ENCODE results near the gene ADAMTS12.

The ADAMTS12 gene

GRCh38 chr5:33745101-33745770 is 146.6 kb downstream of the ADAMTS12 start:
- no peak for DNase-seq

GRCh38 chr5:33743099-33743498 is 148.7 kb downstream of the ADAMTS12 start:
- no peak for DNase-seq

- DNase-seq = no peak
Observed at GRCh38 chr5:33742181-33742580, 149.6 kb downstream of the ADAMTS12 start.

DNA sequence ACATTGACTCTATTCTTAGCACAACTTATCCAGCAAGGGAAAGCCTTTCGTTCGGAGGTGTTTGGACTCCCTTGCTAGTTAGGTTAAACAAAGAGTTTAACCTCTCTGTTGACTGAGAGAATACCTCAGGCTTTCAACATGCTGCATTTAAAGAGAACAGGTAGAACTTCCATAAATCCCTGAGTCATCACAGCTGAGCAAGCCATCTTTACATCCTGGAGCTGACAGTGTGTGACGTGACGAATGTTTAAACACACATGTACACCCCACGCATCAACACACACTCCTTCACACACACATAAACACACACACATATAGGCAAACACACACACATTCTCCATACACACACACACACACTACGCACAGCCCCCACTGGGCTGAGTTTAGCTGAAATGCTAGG is 152.8 kb downstream of the ADAMTS12 start:
- no peak for DNase-seq

DNA sequence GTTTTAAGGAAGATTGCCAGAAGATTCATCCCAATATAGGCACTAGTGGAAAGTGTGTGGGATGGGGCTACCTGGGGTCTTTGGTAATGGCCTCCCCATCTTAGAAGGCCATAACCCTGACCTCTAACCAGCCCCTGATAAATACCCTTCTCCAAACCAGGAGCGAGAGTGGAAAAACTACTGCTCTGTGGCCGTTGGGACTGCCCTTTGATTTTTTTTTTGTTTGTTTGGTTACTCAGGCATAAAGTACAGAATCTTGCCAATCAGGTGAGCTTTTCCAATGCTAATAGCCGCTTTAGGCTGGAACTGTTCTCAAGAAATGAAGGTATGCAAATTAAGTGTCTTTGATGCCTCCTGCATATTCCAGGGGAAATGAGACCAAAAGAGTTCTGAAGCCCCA is 153.7 kb downstream of the ADAMTS12 start:
- DNase-seq = no peak

- DNase-seq = no peak
Observed at GRCh38 chr5:33737697-33738096, 154.1 kb downstream of the ADAMTS12 start.

DNA sequence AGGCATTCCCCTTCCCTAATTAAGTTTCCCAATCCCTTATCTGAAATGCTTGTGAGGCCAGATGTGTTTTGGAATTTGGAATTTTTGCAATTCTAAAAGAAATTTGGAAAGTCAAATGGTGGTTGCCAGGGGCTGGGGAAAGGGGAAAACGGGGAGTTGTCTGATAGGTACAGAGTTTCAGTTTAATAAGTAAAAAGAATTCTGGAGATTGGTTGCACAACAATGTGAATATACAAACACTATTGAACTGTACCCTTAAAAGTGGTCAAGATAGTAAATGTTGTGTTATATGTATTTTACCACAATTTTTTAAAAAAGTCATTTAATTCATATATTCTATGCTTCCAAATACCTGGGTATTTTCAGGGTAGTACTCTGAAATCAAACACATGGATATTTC is 154.5 kb downstream of the ADAMTS12 start:
- DNase-seq = no peak

DNA sequence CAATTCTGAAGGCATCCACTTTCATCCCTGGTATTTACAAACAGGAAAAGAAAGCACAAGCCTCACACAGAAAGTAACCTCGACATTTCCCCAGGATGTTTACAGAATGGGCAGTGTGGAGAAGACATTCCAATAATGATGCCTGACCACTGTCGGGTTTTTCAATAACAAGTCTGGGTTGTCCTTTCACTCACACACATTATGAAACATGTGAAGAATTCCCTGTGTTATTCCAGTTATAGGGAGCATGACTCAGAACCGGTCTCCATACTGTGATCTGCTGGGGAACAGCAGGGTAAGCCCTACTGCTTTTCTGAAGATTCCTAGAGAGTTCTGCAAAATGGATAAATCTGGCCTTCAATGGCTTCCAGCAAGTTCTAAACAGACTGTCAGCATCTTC is 155.3 kb downstream of the ADAMTS12 start:
- DNase-seq = no peak

GRCh38 chr5:33735072-33735471 is 156.7 kb downstream of the ADAMTS12 start:
- no peak for DNase-seq

GRCh38 chr5:33734537-33734936 is 157.3 kb downstream of the ADAMTS12 start:
- no peak for DNase-seq

GRCh38 chr5:33733225-33733624 is 158.6 kb downstream of the ADAMTS12 start:
- no peak for DNase-seq

DNA sequence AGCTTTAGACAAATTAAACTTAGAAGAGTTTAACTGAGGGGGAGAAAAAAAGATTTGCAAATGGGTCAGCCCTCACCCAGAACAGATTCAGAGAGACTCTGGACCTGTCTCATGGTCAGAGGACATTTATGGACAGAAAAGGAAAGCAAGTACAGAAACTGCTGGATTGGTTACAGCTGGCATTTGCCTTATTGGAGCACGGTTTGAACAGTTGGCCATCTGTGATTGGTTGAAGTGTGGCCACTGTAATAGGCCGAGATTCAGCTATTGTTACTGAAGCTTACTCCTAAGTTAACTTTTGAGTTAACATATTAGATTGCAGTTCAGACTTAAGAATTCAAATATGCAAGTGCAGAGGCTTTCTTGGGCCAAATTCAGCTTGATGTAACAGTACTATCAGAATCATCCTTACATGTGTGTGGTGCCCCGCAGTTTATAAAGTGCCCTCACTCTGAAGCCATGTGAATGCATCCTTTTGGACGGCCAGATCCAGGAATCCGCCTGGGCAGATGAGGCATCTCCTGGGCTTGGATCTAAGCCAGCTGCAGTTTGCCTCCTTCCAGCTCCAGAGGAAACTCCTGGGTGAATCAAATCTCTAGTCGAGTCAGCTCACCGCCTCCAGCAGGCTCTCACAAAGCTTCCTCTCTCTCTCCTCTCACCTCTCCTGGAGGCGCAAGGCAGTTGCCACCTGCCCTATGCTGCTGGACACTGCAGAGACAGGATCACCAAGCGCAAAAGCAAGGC is 165.2 kb downstream of the ADAMTS12 start:
- DNase-seq = no peak

DNA sequence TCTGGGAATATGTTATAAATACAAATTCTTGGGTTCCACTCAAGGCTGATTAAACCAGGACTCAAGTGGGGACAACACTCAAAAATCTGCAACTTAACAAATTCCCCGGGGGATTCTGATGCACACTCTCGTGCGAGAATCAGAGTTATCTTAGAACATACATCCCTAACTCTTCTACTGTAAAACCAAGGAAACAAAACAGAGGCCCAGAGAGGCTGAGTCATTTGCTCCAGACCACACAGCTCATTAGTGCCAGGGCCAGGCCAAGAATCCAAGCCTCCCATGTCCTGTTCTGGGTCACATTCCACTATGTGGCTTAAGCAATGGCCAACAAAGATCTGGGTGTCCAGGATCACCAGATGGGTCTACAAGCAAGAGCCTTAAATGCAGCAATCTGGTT is 166.0 kb downstream of the ADAMTS12 start:
- DNase-seq = no peak

DNA sequence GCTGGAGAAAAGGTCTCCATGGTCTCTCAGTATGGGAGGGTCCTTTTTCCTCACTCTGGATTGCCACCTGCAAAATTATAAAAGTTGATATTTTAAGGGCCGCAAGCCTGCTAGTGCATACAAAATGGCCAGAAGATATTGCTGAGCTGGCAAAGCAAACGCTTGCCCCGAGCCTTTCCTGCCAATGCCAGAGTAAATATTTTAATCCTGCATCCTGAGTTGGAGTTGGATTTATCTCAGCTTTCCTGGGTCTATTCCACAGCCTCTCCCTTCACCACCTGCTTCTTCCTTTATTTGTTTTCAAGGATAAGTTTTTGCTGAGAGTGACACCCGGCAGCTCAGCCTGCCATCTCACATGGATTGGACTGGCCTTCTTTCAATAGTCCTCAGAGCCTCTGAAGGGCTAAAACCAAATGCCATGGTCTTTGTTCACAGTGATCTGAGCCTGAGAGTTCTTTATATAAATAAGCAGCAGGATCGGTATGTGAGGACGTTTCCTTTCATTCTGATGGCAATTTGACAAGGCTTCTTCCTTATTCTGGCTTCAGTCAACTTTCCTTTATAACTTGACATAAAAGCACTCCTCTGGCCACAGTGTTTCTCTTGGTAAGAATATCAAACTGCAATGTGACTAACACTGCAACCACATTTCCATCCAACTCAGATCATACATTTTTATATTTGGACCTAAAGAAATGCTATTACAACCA is 170.1 kb downstream of the ADAMTS12 start:
- DNase-seq = no peak

DNA sequence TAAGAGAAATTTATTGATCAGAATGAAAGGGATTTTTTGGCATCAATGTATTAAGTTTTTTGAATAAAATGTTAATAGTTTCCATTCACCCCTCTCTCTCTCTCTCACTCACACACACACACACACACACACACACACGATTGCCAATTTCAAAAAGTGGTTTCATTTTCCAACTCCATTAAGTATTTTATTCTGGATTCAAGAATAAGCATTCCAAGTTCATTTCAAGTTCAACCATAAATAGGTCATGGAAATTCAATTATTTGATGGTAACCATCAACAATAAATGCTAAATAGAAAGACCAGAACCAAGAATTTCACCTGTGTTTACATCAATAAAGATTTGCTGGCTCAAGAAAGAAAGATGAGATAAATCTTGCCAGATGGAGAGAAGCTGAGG is 171.6 kb downstream of the ADAMTS12 start:
- no peak for DNase-seq

DNA sequence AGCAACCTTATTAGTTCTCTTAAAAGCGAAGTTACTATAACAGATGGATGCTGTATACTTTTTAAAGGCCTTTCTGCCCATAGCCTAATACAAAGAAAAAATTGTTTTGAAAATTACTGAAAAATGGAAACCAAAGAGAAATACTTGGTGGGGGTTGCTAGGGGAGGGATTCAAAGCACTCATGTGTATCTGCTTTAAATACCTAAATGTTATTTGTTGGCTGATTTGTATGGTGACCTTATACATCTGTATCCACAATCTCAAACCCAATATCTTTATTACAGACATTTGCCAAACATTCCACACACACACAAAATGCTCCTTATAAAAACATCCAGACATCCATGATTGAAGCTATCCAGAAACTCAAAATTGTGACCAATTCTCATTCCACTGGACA is 172.0 kb downstream of the ADAMTS12 start:
- no peak for DNase-seq

GRCh38 chr5:33715661-33716060 is 176.1 kb downstream of the ADAMTS12 start:
- no peak for DNase-seq

DNA sequence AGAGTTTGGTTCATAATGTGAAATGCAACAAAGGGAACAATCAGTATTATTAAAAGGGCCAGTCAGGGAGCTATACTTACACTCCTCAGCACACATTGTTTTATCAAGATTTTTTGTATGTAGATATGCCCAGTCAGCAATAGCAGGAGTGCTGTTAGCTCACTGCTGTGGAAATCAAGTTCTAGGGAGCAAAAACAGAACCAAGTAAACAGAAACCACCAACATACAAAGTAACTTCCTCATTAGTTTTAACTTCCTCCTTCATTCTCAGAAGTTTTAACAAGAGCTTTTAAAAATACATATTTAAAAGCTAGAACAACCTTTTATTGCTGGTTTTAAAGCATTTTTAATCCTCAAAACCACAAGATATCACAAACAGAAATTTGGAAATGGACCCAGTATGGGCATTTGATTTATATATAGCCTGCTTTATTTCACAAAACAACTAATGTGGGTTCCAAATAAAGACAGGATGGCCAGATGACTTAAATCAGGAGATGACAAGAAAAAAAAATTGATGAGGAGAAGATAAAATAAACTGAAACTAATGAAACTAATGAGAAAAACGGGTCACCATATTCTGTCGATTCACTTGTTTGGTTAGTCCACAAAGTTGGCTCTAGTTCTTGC is 178.5 kb downstream of the ADAMTS12 start:
- DNase-seq = no peak

- DNase-seq = no peak
Observed at GRCh38 chr5:33712664-33713063, 179.1 kb downstream of the ADAMTS12 start.

DNA sequence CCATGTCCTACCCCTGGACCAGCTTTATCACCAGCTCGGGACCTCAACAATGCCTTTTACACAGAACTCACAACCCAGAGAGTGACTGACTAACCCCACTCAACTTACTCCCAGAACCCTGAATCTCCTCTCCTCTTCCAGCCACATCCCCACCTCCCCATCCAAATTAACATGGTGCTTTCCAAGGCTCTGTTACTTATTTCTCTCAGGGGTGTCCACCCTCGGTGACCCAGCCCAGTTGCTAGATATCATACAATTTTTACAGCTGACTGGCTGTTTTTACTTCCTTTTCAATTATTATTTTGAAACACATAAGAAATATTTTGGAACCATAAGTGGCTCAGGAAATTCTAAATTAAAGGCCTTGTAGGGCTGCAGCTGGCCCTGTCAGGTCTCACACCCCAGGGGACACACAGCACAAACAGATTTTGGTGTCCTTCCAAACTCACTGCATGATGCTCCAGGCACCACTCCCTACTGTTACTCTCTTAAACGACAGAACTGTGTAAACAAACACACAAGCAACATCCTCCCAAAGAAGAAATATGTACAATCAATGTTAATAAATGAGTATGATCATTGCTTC is 180.6 kb downstream of the ADAMTS12 start:
- no peak for DNase-seq

- DNase-seq = no peak
Observed at GRCh38 chr5:33702867-33703266, 188.9 kb downstream of the ADAMTS12 start.

- no peak for DNase-seq
Observed at GRCh38 chr5:33701951-33702350, 189.8 kb downstream of the ADAMTS12 start.

- no peak for DNase-seq
Observed at GRCh38 chr5:33701251-33701650, 190.5 kb downstream of the ADAMTS12 start.

Data from activated CD4-positive, alpha-beta T cell treated with anti-CD3 and anti-CD28 coated beads for 4 hours (primary cell).